Measurements from ENCODE around the gene PGAM5.

- TF ChIP-seq CTCF (IDR thresholded peaks at IDR 0.05) (no peak), EP300 (IDR thresholded peaks at IDR 0.05) (no peak), POLR2A (IDR thresholded peaks at IDR 0.05; ENCODE audit: low read length) (no peak), CEBPB (IDR thresholded peaks at IDR 0.05) (no peak), NFE2L2 (conservative IDR thresholded peaks at IDR 0.05; ENCODE audit: low read length) (no peak), MYC (IDR thresholded peaks at IDR 0.05; ENCODE audit: borderline replicate concordance, low read length) (no peak), SMC3 (IDR thresholded peaks at IDR 0.05) (no peak), RAD21 (conservative IDR thresholded peaks at IDR 0.05 in 1 of 2, IDR thresholded peaks at IDR 0.05 in 1 of 2) (no peak), CBX8 (IDR thresholded peaks at IDR 0.05) (no peak), BHLHE40 (IDR thresholded peaks at IDR 0.05; ENCODE audit: low read depth, low read length) (no peak), POLR2AphosphoS2 (conservative IDR thresholded peaks at IDR 0.05; ENCODE audit: low read length) (no peak), RNF2 (IDR thresholded peaks at IDR 0.05; ENCODE audit: borderline replicate concordance, low read depth) (no peak), CHD4 (IDR thresholded peaks at IDR 0.05; ENCODE audit: borderline replicate concordance) (no peak), ZC3H11A (IDR thresholded peaks at IDR 0.05) (no peak)
These were observed 620 bp downstream of the PGAM5 start for GRCh38 chr12:132711080-132711843.
